Measurements from ENCODE around the gene CNTN4. TPM values are rescaled to one million over a fixed set of nuclear protein-coding genes. Genes with fewer than 3 reads are reported as not detected.

CNTN4 gene
- total RNA-seq, 1 experiment from 2014 or later, result not detected

DNA sequence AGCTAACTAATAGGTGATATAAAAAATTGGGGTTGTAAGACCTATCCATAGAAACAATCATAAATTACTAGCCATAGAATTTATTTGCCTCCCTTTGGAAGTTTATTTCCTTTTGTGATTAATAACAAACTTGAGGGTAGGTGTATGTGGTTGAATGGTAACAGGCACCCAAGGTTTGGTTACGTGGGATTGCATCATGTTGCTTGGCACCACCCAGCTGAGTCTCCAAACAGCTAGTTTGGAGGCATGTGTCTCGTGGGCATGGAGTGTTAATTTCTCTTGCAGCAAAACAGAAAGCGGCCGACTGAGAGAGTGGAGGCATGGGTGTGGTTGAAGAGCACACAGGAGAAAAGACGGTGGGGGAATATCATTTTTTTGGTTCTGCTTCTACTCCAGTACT is 441.4 kb downstream of the CNTN4 start:
- no peaks in the 10 kb centered on the region for H3K4me1 Mint-ChIP-seq
- ATAC-seq (no peak), DNase-seq (ENCODE audit: low spot score) (no peak)
- H3K9me3 Mint-ChIP-seq, result peaks cover 85% of the 10 kb centered on the region
- ChIA-PET CTCF (no interaction called here), POLR2A (no interaction called here)
- peaks cover 75% of the 10 kb centered on the region for H3K36me3 Mint-ChIP-seq
- TF ChIP-seq IRF1 (CRISPR knock-in tag; IDR thresholded peaks at IDR 0.05) (no peak), USF1 (CRISPR knock-in tag; IDR thresholded peaks at IDR 0.05) (no peak), E2F1 (CRISPR knock-in tag; IDR thresholded peaks at IDR 0.05) (no peak), ZNF138 (CRISPR knock-in tag; conservative IDR thresholded peaks at IDR 0.05) (no peak), JUN (CRISPR knock-in tag; IDR thresholded peaks at IDR 0.05) (no peak), JAZF1 (CRISPR knock-in tag; IDR thresholded peaks at IDR 0.05) (no peak), AR (CRISPR knock-in tag; IDR thresholded peaks at IDR 0.05) (no peak), SMAD3 (CRISPR knock-in tag; IDR thresholded peaks at IDR 0.05; ENCODE audit: borderline replicate concordance) (no peak), ELF4 (CRISPR knock-in tag; IDR thresholded peaks at IDR 0.05; ENCODE audit: low read depth) (no peak)
- H3K27ac Mint-ChIP-seq, result no peak overlapping the region
- H3K4me3 Mint-ChIP-seq, result no peak overlapping the region
- peaks cover 6% of the 10 kb centered on the region; the same call in 1 of the 2 replicates for H3K27me3 Mint-ChIP-seq (ENCODE audit: low read depth)

DNA sequence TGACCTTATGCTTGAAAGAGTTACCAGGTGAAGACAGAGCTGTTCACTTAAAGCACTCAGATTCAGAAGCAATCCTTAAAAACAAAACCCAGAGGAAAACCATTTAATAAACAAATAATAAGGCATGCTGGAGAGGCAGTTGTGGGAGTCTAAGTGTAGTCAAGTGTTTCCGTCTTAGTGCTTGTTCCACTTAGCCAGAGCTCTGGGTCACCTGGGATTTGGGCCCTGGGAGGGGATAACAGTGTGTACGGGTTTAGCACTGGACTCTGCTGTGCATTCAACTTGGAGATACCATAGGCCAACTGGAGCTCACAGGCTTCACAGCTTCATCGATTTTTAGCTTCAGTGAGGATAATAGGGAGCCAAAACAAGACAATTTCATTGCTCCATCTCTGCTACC is 444.6 kb downstream of the CNTN4 start:
- no peak for ATAC-seq
- Mint-ChIP-seq H3K4me3 (no peak overlapping the region), H3K27me3 (ENCODE audit: low read depth) (0 out of 2 replicates have a peak, but pooled peaks cover 3% of the 10 kb centered on the region), H3K27ac (no peak overlapping the region), H3K4me1 (no peaks in the 10 kb centered on the region), H3K36me3 (peaks cover 79% of the 10 kb centered on the region), H3K9me3 (peaks cover 85% of the 10 kb centered on the region)
- POLR2A ChIA-PET, result no interaction called here
- no peak for TF ChIP-seq IRF1 (CRISPR knock-in tag; IDR thresholded peaks at IDR 0.05)
- TF ChIP-seq, protein P1, sequence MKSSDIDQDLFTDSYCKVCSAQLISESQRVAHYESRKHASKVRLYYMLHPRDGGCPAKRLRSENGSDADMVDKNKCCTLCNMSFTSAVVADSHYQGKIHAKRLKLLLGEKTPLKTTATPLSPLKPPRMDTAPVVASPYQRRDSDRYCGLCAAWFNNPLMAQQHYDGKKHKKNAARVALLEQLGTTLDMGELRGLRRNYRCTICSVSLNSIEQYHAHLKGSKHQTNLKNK (CRISPR knock-in tag; IDR thresholded peaks at IDR 0.05), result no peak
- no peak for TF ChIP-seq ZNF281 (CRISPR knock-in tag; IDR thresholded peaks at IDR 0.05)
- no peak for DNase-seq (ENCODE audit: low spot score)
- CTCF ChIA-PET, result no interaction called here

GRCh38 chr3:2544212-2544611 is 445.5 kb downstream of the CNTN4 start:
- no peak for DNase-seq (ENCODE audit: low spot score)
- Mint-ChIP-seq H3K4me1 (no peaks in the 10 kb centered on the region), H3K27me3 (ENCODE audit: low read depth) (0 out of 2 replicates have a peak, but pooled peaks cover 3% of the 10 kb centered on the region), H3K27ac (no peak overlapping the region), H3K4me3 (no peak overlapping the region), H3K9me3 (peaks cover 90% of the 10 kb centered on the region), H3K36me3 (peaks cover 84% of the 10 kb centered on the region)
- ChIA-PET CTCF (no interaction called here), POLR2A (no interaction called here)
- ATAC-seq, result no peak
- TF ChIP-seq RORB (CRISPR knock-in tag; IDR thresholded peaks at IDR 0.05) (no peak), MXD4 (CRISPR knock-in tag; IDR thresholded peaks at IDR 0.05; ENCODE audit: borderline replicate concordance) (no peak), NR2C2 (CRISPR knock-in tag; IDR thresholded peaks at IDR 0.05) (no peak)
- TF ChIP-seq, protein P2, sequence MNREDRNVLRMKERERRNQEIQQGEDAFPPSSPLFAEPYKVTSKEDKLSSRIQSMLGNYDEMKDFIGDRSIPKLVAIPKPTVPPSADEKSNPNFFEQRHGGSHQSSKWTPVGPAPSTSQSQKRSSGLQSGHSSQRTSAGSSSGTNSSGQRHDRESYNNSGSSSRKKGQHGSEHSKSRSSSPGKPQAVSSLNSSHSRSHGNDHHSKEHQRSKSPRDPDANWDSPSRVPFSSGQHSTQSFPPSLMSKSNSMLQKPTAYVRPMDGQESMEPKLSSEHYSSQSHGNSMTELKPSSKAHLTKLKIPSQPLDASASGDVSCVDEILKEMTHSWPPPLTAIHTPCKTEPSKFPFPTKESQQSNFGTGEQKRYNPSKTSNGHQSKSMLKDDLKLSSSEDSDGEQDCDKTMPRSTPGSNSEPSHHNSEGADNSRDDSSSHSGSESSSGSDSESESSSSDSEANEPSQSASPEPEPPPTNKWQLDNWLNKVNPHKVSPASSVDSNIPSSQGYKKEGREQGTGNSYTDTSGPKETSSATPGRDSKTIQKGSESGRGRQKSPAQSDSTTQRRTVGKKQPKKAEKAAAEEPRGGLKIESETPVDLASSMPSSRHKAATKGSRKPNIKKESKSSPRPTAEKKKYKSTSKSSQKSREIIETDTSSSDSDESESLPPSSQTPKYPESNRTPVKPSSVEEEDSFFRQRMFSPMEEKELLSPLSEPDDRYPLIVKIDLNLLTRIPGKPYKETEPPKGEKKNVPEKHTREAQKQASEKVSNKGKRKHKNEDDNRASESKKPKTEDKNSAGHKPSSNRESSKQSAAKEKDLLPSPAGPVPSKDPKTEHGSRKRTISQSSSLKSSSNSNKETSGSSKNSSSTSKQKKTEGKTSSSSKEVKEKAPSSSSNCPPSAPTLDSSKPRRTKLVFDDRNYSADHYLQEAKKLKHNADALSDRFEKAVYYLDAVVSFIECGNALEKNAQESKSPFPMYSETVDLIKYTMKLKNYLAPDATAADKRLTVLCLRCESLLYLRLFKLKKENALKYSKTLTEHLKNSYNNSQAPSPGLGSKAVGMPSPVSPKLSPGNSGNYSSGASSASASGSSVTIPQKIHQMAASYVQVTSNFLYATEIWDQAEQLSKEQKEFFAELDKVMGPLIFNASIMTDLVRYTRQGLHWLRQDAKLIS (CRISPR knock-in tag; IDR thresholded peaks at IDR 0.05; ENCODE audit: borderline replicate concordance), result no peak
